HepG2 (cell line): ENCODE measurements around the gene S100A16. TPM values are rescaled to one million over a fixed set of nuclear protein-coding genes. Genes with fewer than 3 reads are reported as not detected.

Source experiments
- ARNT ChIP-seq: fragments of 450-650 bp; IDR thresholded peaks from 2 replicates; pipeline ENCODE4 v1.6.1; 2017
- ATAD3A ChIP-seq: sonication (generic); formaldehyde crosslinking; IDR thresholded peaks from 2 replicates; pipeline ENCODE4 v1.4.0; 2020; ENCODE audit warnings: missing genetic modification reagents
- CC2D1A ChIP-seq: sonication (generic); formaldehyde crosslinking; IDR thresholded peaks from 2 replicates; pipeline ENCODE4 v1.8.1; 2023; ENCODE audit warnings: mild to moderate bottlenecking, missing genetic modification reagents
- CCDC6 ChIP-seq: sonication (generic); formaldehyde crosslinking; IDR thresholded peaks from 2 replicates; pipeline ENCODE4 v1.8.1; 2022; ENCODE audit warnings: mild to moderate bottlenecking, missing genetic modification reagents, moderate library complexity
- E2F1 ChIP-seq: sonication (generic); formaldehyde crosslinking; IDR thresholded peaks from 2 replicates; pipeline ENCODE4 v1.5.0; 2020; ENCODE audit warnings: missing genetic modification reagents
- HNRNPK ChIP-seq: fragments of 200-400 bp; formaldehyde crosslinking; IDR thresholded peaks from 2 replicates; pipeline ENCODE4 v1.6.1; 2018; ENCODE audit warnings: low read length, low read depth, moderate library complexity, mild to moderate bottlenecking; ENCODE audit not compliant: poor library complexity, severe bottlenecking
- MLLT10 ChIP-seq: sonication (generic); formaldehyde crosslinking; IDR thresholded peaks from 2 replicates; pipeline ENCODE4 v1.4.0; 2020; ENCODE audit warnings: missing genetic modification reagents
- NAIF1 ChIP-seq: sonication (generic); formaldehyde crosslinking; IDR thresholded peaks from 2 replicates; pipeline ENCODE4 v1.5.0; 2020; ENCODE audit warnings: mild to moderate bottlenecking, missing genetic modification reagents, borderline replicate concordance
- PLRG1 ChIP-seq: fragments of 450-650 bp; conservative IDR thresholded peaks from 2 replicates; pipeline ENCODE4 v1.6.1; 2016
- RARA ChIP-seq: IDR thresholded peaks from 2 replicates; pipeline ENCODE4 v1.6.1; 2016; ENCODE audit warnings: missing genetic modification reagents, missing compliant biosample characterization
- SIX1 ChIP-seq: sonication (generic); formaldehyde crosslinking; IDR thresholded peaks from 2 replicates; pipeline ENCODE4 v1.4.0; 2020; ENCODE audit warnings: missing genetic modification reagents, borderline replicate concordance
- TCF7L2 ChIP-seq: IDR thresholded peaks from 2 replicates; pipeline ENCODE4 v1.6.1; 2011; ENCODE audit warnings: mild to moderate bottlenecking, low read depth, low read length, moderate library complexity
- ZBTB38 ChIP-seq: sonication (generic); formaldehyde crosslinking; IDR thresholded peaks from 2 replicates; pipeline ENCODE4 v1.5.1; 2020; ENCODE audit warnings: mild to moderate bottlenecking, missing genetic modification reagents
- ZFP36L2 ChIP-seq: sonication (generic); formaldehyde crosslinking; IDR thresholded peaks from 2 replicates; pipeline ENCODE4 v1.4.0; 2020; ENCODE audit warnings: missing genetic modification reagents
- ZFP90 ChIP-seq: sonication (generic); formaldehyde crosslinking; IDR thresholded peaks from 2 replicates; pipeline ENCODE4 v1.8.0; 2022; ENCODE audit warnings: missing genetic modification reagents, mild to moderate bottlenecking, inconsistent platforms, borderline replicate concordance
- ZNF329 ChIP-seq: sonication (generic); formaldehyde crosslinking; IDR thresholded peaks from 2 replicates; pipeline ENCODE4 v1.9.0; 2021; ENCODE audit warnings: low read depth, mild to moderate bottlenecking, missing genetic modification reagents
- ZNF383 ChIP-seq: sonication (generic); formaldehyde crosslinking; IDR thresholded peaks from 2 replicates; pipeline ENCODE4 v1.4.0; 2020; ENCODE audit warnings: missing genetic modification reagents, mild to moderate bottlenecking, borderline replicate concordance
- ZNF512 ChIP-seq: sonication (generic); formaldehyde crosslinking; IDR thresholded peaks from 2 replicates; pipeline ENCODE4 v1.4.0; 2020; ENCODE audit warnings: mild to moderate bottlenecking, missing genetic modification reagents
- ZNF687 ChIP-seq: sonication (generic); formaldehyde crosslinking; IDR thresholded peaks from 2 replicates; pipeline ENCODE4 v1.5.1; 2020; ENCODE audit warnings: mild to moderate bottlenecking, missing genetic modification reagents, moderate library complexity
- ZNF713 ChIP-seq: sonication (generic); formaldehyde crosslinking; IDR thresholded peaks from 2 replicates; pipeline ENCODE4 v1.4.0; 2020; ENCODE audit warnings: mild to moderate bottlenecking, missing genetic modification reagents
- ZSCAN5A ChIP-seq: sonication (generic); formaldehyde crosslinking; IDR thresholded peaks from 2 replicates; pipeline ENCODE4 v1.8.0; 2022; ENCODE audit warnings: mild to moderate bottlenecking, missing genetic modification reagents, borderline replicate concordance
- polyA plus RNA-seq, 8 experiments: library from polyadenylated mRNA; depleted of rRNA in 3 of 8; stranded (reverse) in 7 of 8; unstranded in 1 of 8; fragments of >200 nt; fragmentation: Illumina TruSeq in 4 of 8; extraction: Trizol in 4 of 8; gene quantifications; 2 replicates each; pipeline versions ENCODE4 v1.2.1 to v1.2.3, GENCODE V29; 2011 to 2016; ENCODE audit warnings: low read depth in 4 of 8, missing spikeins in 1 of 8, mixed read lengths in 1 of 8; ENCODE audit not compliant: insufficient read depth in 1 of 8
- total RNA-seq, 5 experiments: library from RNA; depleted of rRNA; stranded (reverse); fragments of >200 nt; fragmentation: Illumina TruSeq; extraction: Trizol; gene quantifications; 2 replicates each; pipeline ENCODE4 v1.2.3, GENCODE V29; 2016; ENCODE audit warnings: low read depth in 1 of 5

Gene S100A16
- total and polyA plus RNA-seq, 2 of the 13 experiments (the other 11 are each of a cell fraction or from before 2014, with no cell fraction given) = 46.0 to 195 TPM

- TF ChIP-seq CCDC6 (CRISPR knock-in tag) (peak; percentile 84; the same call in 1 of the 2 replicates), ATAD3A (CRISPR knock-in tag) (no peak), ZBTB38 (CRISPR knock-in tag) (peak; percentile 50; the same call in 1 of the 2 replicates), ZFP36L2 (CRISPR knock-in tag) (no peak), PLRG1 (no peak), E2F1 (CRISPR knock-in tag) (peak; percentile 93), SIX1 (CRISPR knock-in tag) (no peak), ZNF687 (peak; percentile 94), ZSCAN5A (CRISPR knock-in tag) (0 out of 2 replicates have a peak, but pooled peaks have one; percentile 19), TCF7L2 (no peak), HNRNPK (peak; percentile 53), ZNF713 (no peak), ZNF383 (CRISPR knock-in tag) (no peak), ZFP90 (CRISPR knock-in tag) (0 out of 2 replicates have a peak, but pooled peaks have one; percentile 25), MLLT10 (CRISPR knock-in tag) (no peak), CC2D1A (CRISPR knock-in tag) (no peak), ZNF512 (CRISPR knock-in tag) (no peak), ARNT (no peak), ZNF329 (CRISPR knock-in tag) (0 out of 2 replicates have a peak, but pooled peaks have one; percentile 61), RARA (CRISPR knock-in tag) (no peak), NAIF1 (CRISPR knock-in tag) (peak; percentile 92)
Observed at GRCh38 chr1:153633754-153634665, 21.1 kb upstream of the S100A16 start, which contains the start of gene CHTOP (continued).
